Effector CD4-positive, alpha-beta T cell (primary cell): ENCODE measurements around the gene LRRC8D.
A peak's percentile ranks its signal among the peaks of the same experiment; 100 is the strongest.

Experiments
- DNase-seq: peaks from one replicate; pipeline ENCODE4 v3.0.0-alpha.2; 2020

Gene LRRC8D

GRCh38 chr1:89943846-89944781 lies 123.3 kb downstream of the LRRC8D start:
- DNase-seq: no peak

- DNase-seq: no peak
Observed at GRCh38 chr1:89945852-89946476, 125.1 kb downstream of the LRRC8D start.

- DNase-seq: no peak
Observed at GRCh38 chr1:89946532-89946931, 125.7 kb downstream of the LRRC8D start.

GRCh38 chr1:89948722-89949345 lies 128.0 kb downstream of the LRRC8D start:
- DNase-seq: no peak

- no peak for DNase-seq
Observed at GRCh38 chr1:89949991-89950624, 129.3 kb downstream of the LRRC8D start.

GRCh38 chr1:89950703-89951102 lies 129.9 kb downstream of the LRRC8D start:
- DNase-seq: no peak

GRCh38 chr1:89951766-89952604 lies 131.2 kb downstream of the LRRC8D start:
- no peak for DNase-seq

- DNase-seq: no peak
Observed at GRCh38 chr1:89952605-89953130, 131.8 kb downstream of the LRRC8D start.

GRCh38 chr1:89953131-89953626 lies 132.3 kb downstream of the LRRC8D start:
- DNase-seq: peak; percentile 2

GRCh38 chr1:89953929-89954328 lies 133.1 kb downstream of the LRRC8D start:
- no peak for DNase-seq

- DNase-seq: no peak
Observed at GRCh38 chr1:89954401-89954800, 133.6 kb downstream of the LRRC8D start.

GRCh38 chr1:89955311-89956205 lies 134.7 kb downstream of the LRRC8D start:
- no peak for DNase-seq

GRCh38 chr1:89957107-89957506 lies 136.3 kb downstream of the LRRC8D start:
- DNase-seq: no peak

GRCh38 chr1:89958851-89959654 lies 138.2 kb downstream of the LRRC8D start:
- no peak for DNase-seq

- DNase-seq: no peak
Observed at GRCh38 chr1:89959719-89960118, 138.9 kb downstream of the LRRC8D start.

- no peak for DNase-seq
Observed at GRCh38 chr1:89962024-89962741, 141.4 kb downstream of the LRRC8D start.

- DNase-seq: no peak
Observed at GRCh38 chr1:89962742-89963075, 141.9 kb downstream of the LRRC8D start.

GRCh38 chr1:89965193-89965768 lies 144.4 kb downstream of the LRRC8D start:
- no peak for DNase-seq

- no peak for DNase-seq
Observed at GRCh38 chr1:89966656-89967055, 145.8 kb downstream of the LRRC8D start.
